Left renal pelvis (tissue), 4 donors: ENCODE measurements around the gene HCRT. TPM values are rescaled to one million over a fixed set of nuclear protein-coding genes. Genes with fewer than 3 reads are reported as not detected.
"Not testable (repeated sequence)": the region's sequence is repeated elsewhere in the genome, so short reads cannot be mapped to it uniquely, and the experiment has no call there.

ENCODE experiments used
- DNase-seq, 4 donors: peaks; one replicate each; pipeline ENCODE4 v3.0.0-alpha.2; 2013; ENCODE audit warnings: low read depth in 4 of 4, low spot score in 3 of 4
- polyA plus RNA-seq, 4 donors: library from polyadenylated mRNA; unstranded; fragments of 120-200 nt; gene quantifications; one replicate each; pipeline ENCODE4 v1.2.1, GENCODE V29; 2013; ENCODE audit not compliant: insufficient read length in 4 of 4

HCRT gene
- polyA plus RNA-seq, 4 donors, result not detected

DNA sequence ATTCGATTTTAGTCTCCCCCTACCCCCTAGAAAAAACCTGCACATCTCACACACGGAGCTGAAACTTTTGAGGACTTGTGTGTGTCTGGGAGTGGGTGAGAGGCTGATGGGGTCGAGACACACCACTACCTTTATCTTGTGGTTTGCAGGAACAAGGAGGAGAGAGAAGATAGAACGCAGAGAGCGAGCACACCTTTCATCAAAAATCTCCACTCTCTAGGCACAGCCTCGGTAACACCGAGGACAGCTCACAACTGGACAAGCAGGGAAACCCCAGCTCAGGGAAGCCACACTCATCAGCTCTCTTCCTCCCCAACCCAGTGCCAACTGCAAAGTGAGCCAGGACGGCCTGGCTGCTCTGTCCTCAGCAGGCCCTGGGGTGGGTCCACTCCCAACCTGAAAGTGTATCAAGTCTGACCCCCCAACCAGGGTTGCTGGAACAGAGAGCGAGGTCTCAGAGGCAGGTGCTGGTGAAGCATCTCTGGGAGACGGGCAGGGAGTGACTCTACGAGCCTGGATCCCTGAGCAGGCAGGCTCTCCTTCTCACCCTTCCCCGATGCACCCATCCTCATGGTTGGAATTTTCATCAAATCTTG lies 14.3 kb upstream of the HCRT start:
- DNase-seq, result no peak

GRCh38 chr17:42198897-42199296 lies 13.6 kb upstream of the HCRT start:
- DNase-seq, result no peak

DNA sequence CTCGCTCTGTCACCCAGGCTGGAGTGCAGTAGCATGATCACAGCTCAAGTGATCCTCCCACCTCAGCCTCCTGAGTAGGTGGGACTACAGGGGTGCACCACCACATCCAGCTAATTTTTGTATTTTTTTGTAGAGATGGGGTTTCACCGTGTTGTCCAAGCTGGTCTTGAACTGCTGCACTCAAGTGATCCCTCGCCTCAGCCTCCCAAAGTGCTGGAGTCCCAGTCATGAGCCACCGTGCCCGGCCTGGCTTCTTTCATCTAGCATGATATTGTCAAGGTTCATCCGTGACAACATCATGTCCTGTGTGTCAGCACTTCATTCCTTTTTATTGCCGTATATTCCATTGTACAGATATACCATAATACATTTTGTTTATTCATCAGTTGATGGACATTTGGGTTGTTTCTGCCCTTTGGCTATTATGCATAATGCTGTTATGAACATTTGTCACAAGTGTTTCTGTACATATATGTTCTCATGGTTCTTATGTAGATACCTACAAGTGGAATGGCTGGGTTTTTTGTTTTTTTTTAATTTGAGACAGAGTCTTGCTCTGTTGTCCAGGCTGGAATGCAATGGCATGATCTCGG lies 12.4 kb upstream of the HCRT start:
- no peak for DNase-seq

DNA sequence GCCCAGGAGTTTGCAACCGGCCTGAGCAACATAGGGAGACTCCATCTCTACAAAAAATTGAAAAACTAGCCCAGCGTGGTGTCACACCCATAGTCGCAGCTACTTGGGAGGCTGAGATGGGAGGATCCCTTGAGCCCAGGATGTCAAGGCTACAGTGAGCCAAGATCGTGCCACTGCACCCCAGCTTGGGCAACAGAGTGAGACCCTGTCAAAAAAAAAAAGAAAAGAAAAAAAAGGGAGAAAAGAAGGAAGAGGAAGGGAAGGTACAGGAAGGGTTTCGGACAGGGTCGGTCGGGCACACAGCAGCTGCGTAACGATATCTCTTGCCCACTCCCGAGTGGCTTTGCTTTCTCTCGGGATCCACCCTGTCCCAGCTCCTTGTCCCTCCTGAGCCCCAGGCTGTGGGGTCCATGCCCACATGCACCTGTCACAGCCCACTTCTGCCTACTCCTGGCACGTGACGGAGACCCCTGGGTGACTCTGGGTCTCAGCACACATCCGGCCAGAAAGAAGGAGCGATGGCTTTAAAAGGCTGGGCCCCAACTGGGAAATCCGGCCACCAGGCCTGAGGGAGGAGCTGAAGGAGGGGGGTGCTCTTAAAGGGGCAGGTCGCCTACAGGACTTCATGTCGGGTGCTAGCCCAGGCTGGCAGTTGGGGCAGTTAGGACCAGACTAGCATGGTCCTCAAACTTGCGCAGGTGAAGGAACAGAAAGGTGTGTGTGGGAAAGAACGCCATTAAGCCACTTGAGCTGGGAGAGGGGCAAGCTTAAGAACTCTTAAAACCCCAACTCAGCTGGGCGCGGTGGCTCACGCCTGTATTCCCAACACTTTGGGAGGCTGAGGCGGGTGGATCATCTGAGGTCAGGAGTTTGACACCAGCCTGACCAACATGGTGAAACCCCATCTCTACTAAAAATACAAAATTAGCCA lies 9.0 kb upstream of the HCRT start, which contains the start of gene GHDC:
GHDC (minus strand) TSS at position 526 of the 931 bp plus-strand sequence. CDS start 913 bp downstream, outside the sequence.
- peak; percentile 65 to 76 (median 75) for DNase-seq

GRCh38 chr17:42193216-42193968 lies 8.1 kb upstream of the HCRT start:
- DNase-seq, result no peak

- DNase-seq, result no peak
These were observed 7.2 kb upstream of the HCRT start for GRCh38 chr17:42192189-42193126.

GRCh38 chr17:42191275-42191608 lies 6.0 kb upstream of the HCRT start:
- no peak for DNase-seq

DNA sequence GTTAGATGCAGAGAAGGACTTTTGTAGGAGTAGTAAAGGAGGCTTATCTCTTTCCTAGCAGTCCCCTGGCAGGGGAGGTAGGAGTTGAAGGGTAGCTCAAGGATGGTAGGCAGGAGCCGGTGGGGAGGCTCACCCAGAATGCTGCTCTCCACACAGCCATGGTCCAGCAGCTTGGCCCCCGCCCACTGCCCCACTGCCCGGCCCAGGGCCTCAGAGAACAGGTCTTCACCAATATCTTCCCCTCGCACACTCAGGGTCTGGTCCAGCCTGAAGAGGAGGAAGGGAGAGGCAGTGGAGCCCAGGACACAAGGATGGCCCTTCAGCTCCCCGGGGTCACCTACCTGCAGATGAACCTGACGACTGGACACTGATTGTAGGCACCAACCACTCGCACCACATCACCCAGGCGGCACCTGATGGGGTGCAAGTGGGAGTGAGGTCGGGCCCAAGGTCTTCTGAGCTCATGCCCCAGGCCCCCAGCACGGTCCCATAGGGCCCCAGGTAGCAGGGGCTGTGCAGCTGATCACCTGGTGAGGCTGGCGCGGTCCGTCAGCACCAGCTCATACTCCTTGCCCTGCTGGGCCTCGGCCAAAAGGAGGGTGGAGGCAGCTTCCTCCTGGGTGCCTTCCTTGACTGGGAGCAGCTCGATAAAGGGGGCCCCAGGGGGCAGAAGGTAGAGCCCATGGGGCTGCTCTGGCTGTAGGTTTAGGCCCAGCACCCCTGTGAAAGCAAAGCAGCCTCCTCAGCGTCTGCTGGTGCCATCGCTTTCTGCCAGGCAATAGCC lies 5.4 kb upstream of the HCRT start:
- no peak for DNase-seq

DNA sequence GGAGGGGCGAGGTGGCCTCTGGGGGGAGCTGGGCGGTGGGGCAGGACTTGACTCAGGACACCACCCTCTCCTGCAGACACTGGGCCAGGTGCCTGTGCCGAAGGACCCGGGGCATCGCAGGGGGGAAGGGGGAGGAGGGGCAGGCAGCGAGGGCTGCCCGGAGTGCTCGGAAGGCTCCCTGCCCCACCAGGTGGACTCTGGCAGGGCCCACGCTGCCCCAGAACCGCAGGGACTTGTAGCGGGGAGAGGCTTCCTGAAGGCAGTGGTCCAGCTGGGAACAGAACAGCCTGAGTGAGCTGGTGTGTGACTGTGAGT lies 4.4 kb upstream of the HCRT start:
- DNase-seq, result no peak

GRCh38 chr17:42188749-42189650 lies 3.7 kb upstream of the HCRT start:
- no peak for DNase-seq

GRCh38 chr17:42187833-42188232 lies 2.6 kb upstream of the HCRT start:
- no peak for DNase-seq

DNA sequence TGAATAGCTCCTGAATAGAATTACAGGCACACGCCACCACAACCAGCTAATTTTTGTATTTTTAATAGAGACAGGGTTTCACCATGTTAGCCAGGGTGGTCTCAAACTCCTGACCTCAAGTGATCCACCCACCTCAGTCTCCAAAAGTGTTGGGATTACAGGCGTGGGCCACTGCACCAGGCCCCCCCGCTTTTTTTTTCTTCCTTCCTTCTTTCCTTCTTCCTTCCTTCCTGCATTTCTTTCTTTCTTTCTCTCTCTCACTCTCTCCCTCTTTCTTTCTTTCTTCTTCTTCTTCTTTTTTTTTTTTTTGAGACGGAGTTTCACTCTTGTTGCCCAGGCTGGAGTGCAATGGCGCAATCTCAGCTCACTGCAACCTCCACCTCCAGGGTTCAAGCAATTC lies 939 bp upstream of the HCRT start:
- DNase-seq, result not testable (repeated sequence)

- DNase-seq, result no peak
These were observed 324 bp upstream of the HCRT start for GRCh38 chr17:42185621-42185930.

- peak; percentile 31 to 54 (median 46) for DNase-seq
These were observed 1.2 kb downstream of the HCRT start for GRCh38 chr17:42183741-42184711.

DNA sequence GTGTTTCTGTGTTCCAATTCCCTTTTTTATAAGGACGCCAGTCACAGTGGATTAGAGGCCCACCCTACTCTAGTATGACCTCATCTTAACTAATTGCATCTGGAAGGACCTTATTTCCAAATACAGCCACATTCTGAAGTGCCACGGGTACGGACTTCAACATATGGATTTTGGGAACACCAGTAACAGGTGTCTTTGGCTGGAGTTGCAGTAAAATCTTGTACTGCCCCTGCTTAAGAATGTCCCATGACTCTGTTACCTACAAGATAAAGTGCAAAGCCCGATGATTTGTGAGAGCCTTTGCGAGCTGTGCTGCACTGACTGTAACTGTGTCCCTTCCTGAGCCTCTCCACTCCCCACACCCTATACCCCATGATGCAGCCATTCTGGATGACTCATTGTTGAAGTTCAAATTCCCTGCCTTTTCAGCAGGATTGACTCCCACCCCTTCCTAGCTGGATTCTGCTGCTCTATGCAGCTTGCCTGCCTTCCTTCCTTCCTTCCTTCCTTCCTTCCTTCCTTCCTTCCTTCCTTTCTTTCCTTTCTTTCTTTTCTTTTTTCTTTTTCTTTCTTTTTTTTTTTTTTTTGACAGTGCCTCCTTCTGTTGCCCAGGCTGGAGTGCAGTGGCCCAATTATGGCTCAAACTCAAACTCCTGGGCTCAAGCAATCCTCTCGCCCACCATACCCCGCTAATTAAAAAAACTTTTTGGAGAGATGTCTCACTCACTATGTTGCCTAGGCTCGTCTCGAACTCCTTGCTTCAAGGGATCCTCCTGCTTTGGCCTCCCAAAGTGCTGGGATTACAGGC lies 2.1 kb downstream of the HCRT start:
- DNase-seq, result no peak

- no peak for DNase-seq
These were observed 3.4 kb downstream of the HCRT start for GRCh38 chr17:42181851-42182207.
